WERI-Rb-1 (cell line): ENCODE data around the gene LRRC26.

Experiments used
- DNase-seq: peaks from one replicate; pipeline ENCODE4 v3.0.0-alpha.2; 2020
- H3K27ac ChIP-seq: fragments of 250-450 bp; sonication (Bioruptor Pico); 2 replicates; pipeline ENCODE4 v1.5.1; 2020; ENCODE audit warnings: mild to moderate bottlenecking, moderate library complexity
- H3K27me3 ChIP-seq: fragments of 250-450 bp; sonication (Bioruptor Pico); 2 replicates; pipeline ENCODE4 v1.5.1; 2021; ENCODE audit warnings: mild to moderate bottlenecking, low read depth, moderate library complexity; ENCODE audit not compliant: insufficient read depth, severe bottlenecking
- H3K36me3 ChIP-seq: fragments of 250-450 bp; sonication (Bioruptor Pico); 2 replicates; pipeline ENCODE4 v1.5.1; 2020; ENCODE audit warnings: mild to moderate bottlenecking, moderate library complexity
- H3K4me3 ChIP-seq: 2 replicates; pipeline ENCODE4 v1.5.1; 2011; ENCODE audit warnings: low read depth, mild to moderate bottlenecking, control low read depth, low read length
- H3K9me3 ChIP-seq: fragments of 250-450 bp; sonication (Bioruptor Pico); 2 replicates; pipeline ENCODE4 v1.5.1; 2021; ENCODE audit warnings: mild to moderate bottlenecking, moderate library complexity; ENCODE audit not compliant: severe bottlenecking
- TF ChIP-seq, protein P1 (sequence below): IDR thresholded peaks from 2 replicates; pipeline ENCODE4 v1.5.1; 2011; ENCODE audit warnings: low read depth, mild to moderate bottlenecking, control low read depth, inconsistent platforms, low read length

Gene LRRC26

DNA sequence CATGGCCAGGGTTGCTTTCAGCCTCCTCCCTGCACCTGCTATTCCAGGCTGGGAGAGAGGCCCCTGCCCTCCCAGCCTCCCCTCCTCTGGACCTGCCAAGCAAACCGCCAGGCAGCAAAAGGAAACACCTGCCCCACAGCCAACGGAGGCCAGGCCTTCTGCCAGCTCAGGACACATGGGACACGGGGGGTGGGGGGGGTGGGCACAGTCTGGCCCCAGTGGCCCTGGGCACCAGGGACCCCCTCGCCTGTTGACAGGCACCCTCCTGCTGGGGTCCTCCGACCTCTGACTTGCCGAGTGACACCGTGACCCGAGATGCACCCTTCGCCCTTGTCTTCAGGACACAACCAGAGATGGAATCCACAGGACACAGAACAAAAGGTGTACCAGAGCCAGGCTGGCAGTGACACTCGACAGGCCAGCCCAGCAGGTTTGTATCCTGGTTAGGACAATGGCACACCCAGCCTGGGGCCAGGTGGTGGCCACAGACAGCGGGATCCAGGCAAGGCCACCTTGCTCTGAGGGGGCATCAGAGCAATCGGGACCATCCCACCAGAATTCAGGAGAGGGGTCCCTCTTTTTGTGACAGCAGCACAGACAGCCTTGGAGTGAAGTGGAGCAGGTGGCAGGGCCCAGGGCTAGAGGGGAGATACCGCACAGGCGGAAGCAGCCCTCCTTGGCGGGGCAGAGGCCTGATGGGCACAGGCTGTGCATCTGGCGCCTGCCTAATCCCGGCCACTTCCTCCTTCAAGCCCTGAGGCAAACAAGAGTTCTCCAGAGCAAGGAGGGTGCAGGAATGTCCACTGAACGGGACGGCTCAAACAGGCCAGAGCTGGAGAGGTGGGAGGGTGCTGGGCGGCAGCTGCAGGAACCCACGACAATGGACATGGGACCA, 3.3 kb upstream of the LRRC26 start:
- no peak overlapping the region for H3K27ac ChIP-seq
- no peaks in the 10 kb centered on the region for H3K27me3 ChIP-seq
- no peaks in the 10 kb centered on the region for H3K36me3 ChIP-seq
- no peak for DNase-seq
- no peaks in the 10 kb centered on the region for H3K9me3 ChIP-seq
- TF ChIP-seq, protein P1, sequence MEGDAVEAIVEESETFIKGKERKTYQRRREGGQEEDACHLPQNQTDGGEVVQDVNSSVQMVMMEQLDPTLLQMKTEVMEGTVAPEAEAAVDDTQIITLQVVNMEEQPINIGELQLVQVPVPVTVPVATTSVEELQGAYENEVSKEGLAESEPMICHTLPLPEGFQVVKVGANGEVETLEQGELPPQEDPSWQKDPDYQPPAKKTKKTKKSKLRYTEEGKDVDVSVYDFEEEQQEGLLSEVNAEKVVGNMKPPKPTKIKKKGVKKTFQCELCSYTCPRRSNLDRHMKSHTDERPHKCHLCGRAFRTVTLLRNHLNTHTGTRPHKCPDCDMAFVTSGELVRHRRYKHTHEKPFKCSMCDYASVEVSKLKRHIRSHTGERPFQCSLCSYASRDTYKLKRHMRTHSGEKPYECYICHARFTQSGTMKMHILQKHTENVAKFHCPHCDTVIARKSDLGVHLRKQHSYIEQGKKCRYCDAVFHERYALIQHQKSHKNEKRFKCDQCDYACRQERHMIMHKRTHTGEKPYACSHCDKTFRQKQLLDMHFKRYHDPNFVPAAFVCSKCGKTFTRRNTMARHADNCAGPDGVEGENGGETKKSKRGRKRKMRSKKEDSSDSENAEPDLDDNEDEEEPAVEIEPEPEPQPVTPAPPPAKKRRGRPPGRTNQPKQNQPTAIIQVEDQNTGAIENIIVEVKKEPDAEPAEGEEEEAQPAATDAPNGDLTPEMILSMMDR, result no peak
- H3K4me3 ChIP-seq, result no peak overlapping the region

DNA sequence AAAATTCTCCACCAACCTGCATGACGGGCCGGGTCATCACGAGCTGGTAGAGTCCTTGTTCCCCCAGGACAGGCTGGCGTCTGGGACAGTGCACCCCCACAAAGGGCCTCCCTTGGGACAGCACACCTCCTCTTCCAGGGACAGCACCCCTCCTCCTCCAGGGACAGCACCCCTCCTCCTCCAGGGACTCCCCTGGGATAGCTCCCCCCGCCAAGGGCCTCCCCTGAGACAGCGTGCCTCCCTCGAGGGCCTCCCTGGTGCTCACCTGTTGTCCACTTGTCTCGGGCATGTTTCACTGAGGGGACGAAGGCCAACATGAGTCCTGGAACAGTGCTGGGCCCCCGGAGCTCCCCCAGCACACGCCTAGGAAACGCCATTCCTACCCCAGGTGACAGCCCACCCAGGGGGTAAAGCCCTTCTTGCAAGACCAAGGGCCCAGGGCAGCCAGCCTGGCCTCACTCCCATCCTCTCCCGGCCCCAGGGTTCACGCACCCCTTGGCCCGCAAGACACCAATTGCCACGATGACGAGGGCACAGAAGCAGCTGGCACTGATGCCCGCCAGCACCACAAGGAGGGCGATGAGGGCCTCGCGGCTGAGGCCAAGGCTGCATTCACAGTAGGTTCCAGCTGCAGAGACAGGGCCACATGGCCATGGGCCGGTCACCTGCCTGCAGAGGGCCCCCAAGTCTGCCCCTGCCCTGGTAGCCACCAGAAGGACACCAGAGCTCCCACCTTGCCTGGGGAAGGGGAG, 1.5 kb upstream of the LRRC26 start:
- Histone ChIP-seq H3K4me3 (no peak overlapping the region), H3K27ac (no peak overlapping the region), H3K36me3 (no peaks in the 10 kb centered on the region), H3K9me3 (no peaks in the 10 kb centered on the region), H3K27me3 (no peaks in the 10 kb centered on the region)
- no peak for DNase-seq
- TF ChIP-seq, protein P1, result no peak

DNA sequence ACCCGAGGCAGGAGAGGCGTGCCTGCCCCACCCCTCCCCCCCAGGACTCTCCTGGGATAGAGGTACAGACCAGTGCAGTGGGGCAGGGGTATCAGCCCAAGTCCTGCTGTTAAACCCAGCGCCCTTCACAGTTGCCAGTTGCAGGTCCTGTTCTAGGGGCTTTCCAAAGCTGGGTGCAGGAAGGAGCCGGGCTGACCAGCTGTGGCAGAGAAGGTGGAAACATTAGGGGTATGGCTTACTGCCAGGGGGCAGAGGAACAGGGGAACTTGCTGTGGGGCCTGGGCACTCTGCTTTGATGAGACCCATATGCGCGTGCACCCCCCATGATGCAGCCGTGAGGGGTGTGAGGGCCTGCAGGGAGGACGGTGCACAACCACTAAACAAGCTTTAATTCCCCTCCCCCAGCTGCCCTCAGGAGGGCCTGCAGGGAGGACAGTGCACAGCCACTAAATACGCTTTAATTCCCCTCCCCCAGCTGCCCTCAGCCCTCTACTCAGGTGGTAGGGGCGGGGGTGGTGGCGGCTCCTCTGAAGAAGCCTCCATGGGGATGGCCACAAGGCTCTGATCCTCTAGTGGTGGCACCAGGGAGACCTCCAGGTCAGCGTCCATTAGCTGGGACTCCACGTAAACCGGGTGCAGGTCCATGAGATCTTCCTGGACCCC, 766 bp upstream of the LRRC26 start:
- Histone ChIP-seq H3K27me3 (no peaks in the 10 kb centered on the region), H3K36me3 (no peaks in the 10 kb centered on the region), H3K27ac (no peak overlapping the region), H3K9me3 (no peaks in the 10 kb centered on the region), H3K4me3 (no peak overlapping the region)
- TF ChIP-seq, protein P1, result no peak
- no peak for DNase-seq

DNA sequence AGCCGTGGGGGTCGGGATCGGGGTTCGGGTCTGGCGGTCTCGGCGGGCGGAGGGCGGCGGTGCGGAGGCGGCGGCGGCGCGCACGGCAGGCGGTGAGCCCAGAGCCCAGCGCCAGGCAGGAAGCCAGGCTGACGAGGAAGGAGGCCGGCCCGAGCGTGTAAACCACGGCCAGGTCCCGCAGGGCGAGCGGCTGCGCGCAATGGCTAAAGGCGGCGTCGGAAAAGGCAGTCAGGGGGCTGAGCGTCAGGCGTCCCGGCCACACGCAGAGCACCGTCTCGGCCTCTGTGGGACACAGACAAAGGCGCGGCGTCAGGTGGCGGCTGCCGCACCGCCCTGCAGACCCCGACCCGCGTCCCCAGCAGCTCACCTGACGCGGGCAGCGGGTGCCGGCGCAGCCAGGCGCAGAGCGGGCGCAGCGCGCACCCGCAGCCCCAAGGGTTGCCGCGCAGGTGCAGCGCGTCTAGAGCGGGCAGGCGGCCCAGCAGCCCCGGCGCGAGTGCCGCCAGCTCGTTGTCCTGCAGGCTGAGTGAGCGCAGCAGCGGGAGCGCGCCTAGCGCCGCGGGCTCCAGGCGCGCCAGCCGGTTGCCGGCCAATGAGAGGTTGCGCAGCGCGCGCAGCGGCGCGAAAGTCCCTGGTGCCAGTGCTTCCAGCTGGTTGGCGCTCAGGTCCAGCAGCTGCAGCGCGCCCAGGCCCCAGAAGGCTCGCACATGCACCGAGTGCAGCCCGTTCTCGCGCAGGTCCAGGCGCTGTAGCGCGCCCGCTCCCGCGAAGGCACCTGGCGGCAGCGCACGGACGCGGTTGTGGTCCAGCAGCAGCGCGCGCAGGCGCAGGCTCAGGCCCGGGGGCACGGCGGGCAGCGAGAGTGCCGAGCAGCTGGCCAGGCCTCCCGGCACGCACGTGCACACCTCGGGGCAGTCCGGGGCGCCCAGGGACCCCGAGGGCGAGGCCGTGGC, 671 bp downstream of the LRRC26 start:
- Histone ChIP-seq H3K4me3 (peak overlapping the region; percentile 48), H3K9me3 (no peaks in the 10 kb centered on the region), H3K36me3 (no peaks in the 10 kb centered on the region), H3K27ac (peak overlapping the region; percentile 61), H3K27me3 (no peaks in the 10 kb centered on the region)
- DNase-seq, result peak; percentile 59
- TF ChIP-seq, protein P1, result no peak

DNA sequence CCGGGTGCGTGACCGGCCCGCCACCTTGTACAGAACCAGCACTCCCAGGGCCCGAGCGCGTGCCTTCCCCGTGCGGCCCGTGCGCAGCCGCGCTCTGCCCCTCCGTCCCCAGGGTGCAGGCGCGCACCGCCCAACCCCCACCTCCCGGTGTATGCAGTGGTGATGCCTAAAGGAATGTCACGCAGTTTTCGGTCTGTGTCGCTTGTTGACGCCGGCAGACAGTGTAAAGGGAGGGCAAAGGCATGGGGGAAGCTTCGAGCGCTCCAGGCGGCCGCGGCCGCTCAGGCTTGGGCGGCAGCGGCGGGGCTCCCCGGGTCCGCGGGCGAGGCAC, 1.3 kb downstream of the LRRC26 start:
- no peaks in the 10 kb centered on the region for H3K9me3 ChIP-seq
- H3K27me3 ChIP-seq, result no peaks in the 10 kb centered on the region
- DNase-seq, result no peak
- peak overlapping the region; percentile 48 for H3K4me3 ChIP-seq
- H3K27ac ChIP-seq, result peak overlapping the region; percentile 61; the same call in 1 of the 2 replicates
- H3K36me3 ChIP-seq, result no peaks in the 10 kb centered on the region
- TF ChIP-seq, protein P1, result no peak
